DOHH2 (cell line): ENCODE measurements around the gene SENP6.
"Not testable (repeated sequence)": the region's sequence is repeated elsewhere in the genome, so short reads cannot be mapped to it uniquely, and the experiment has no call there.

Experiments used
- H3F3A ChIP-seq: fragments of 200-600 bp; sonication (generic), shearing (Covaris generic); 2 replicates; pipeline ENCODE4 v1.6.0; 2016; ENCODE audit warnings: antibody characterized with exemption, mild to moderate bottlenecking; ENCODE audit not compliant: control insufficient read depth, insufficient read depth
- H3K27ac ChIP-seq: fragments of 200-600 bp; sonication (generic); 2 replicates; pipeline ENCODE4 v1.5.1; 2014; ENCODE audit warnings: low read depth, mild to moderate bottlenecking, low read length, moderate library complexity
- H3K27me3 ChIP-seq: fragments of 200-600 bp; sonication (generic); 2 replicates; pipeline ENCODE4 v1.6.1; 2014; ENCODE audit warnings: mild to moderate bottlenecking, low read length, mixed read lengths; ENCODE audit not compliant: control insufficient read depth
- H3K36me3 ChIP-seq: fragments of 200-600 bp; sonication (generic); 2 replicates; pipeline ENCODE4 v1.6.1; 2014; ENCODE audit warnings: mild to moderate bottlenecking, low read length, moderate library complexity, mixed read lengths; ENCODE audit not compliant: control insufficient read depth
- H3K4me1 ChIP-seq: fragments of 200-600 bp; sonication (generic); 2 replicates; pipeline ENCODE4 v1.6.1; 2014; ENCODE audit warnings: mild to moderate bottlenecking, low read length, mixed read lengths; ENCODE audit not compliant: control insufficient read depth
- H3K4me2 ChIP-seq: fragments of 200-600 bp; sonication (generic); 2 replicates; pipeline ENCODE4 v1.6.0; 2014; ENCODE audit warnings: mild to moderate bottlenecking, low read length, moderate library complexity
- H3K4me3 ChIP-seq: fragments of 200-600 bp; sonication (generic); 2 replicates; pipeline ENCODE4 v1.5.1; 2014; ENCODE audit warnings: mild to moderate bottlenecking, low read length, mixed read lengths
- H3K79me2 ChIP-seq: fragments of 200-600 bp; sonication (generic); 2 replicates; pipeline ENCODE4 v1.6.1; 2014; ENCODE audit warnings: mild to moderate bottlenecking, low read length, mixed read lengths; ENCODE audit not compliant: control insufficient read depth
- H3K9me2 ChIP-seq: fragments of 200-600 bp; sonication (generic); replicated peaks from 2 replicates; pipeline ENCODE4 v1.6.1; 2014; ENCODE audit warnings: mild to moderate bottlenecking, low read length, mixed read lengths; ENCODE audit not compliant: control insufficient read depth
- H3K9me3 ChIP-seq: fragments of 200-600 bp; sonication (generic); 2 replicates; pipeline ENCODE4 v1.6.1; 2014; ENCODE audit warnings: antibody characterized with exemption, low read length, mixed read lengths; ENCODE audit not compliant: control insufficient read depth, insufficient read depth
- H4K20me1 ChIP-seq: fragments of 200-600 bp; sonication (generic); 2 replicates; pipeline ENCODE4 v1.6.0; 2014; ENCODE audit warnings: low read depth, mild to moderate bottlenecking, antibody characterized with exemption, low read length, moderate library complexity; ENCODE audit not compliant: control insufficient read depth, insufficient read depth
- CTCF ChIP-seq: fragments of 200-600 bp; sonication (generic); IDR thresholded peaks from one replicate; pipeline ENCODE4 v1.5.1; 2014; ENCODE audit warnings: antibody characterized with exemption, mild to moderate bottlenecking, low read depth, low read length; ENCODE audit not compliant: poor library complexity, severe bottlenecking
- EZH2phosphoT487 ChIP-seq: fragments of 200-600 bp; sonication (generic); IDR thresholded peaks from 2 replicates; pipeline ENCODE4 v1.6.1; 2017; ENCODE audit warnings: borderline replicate concordance, mild to moderate bottlenecking, antibody characterized with exemption, low read length, moderate library complexity, mixed read lengths

The SENP6 gene

GRCh38 chr6:75581231-75581630 is 20.4 kb upstream of the SENP6 start:
- Histone ChIP-seq H3K79me2 (no peaks in the 10 kb centered on the region), H4K20me1 (no peaks in the 10 kb centered on the region), H3K9me2 (no peaks in the 10 kb centered on the region), H3K4me1 (no peaks in the 10 kb centered on the region), H3K27me3 (peaks cover 7% of the 10 kb centered on the region; the same call in 1 of the 2 replicates), H3K9me3 (no peaks in the 10 kb centered on the region), H3F3A (no peaks in the 10 kb centered on the region), H3K4me3 (no peak overlapping the region), H3K4me2 (no peak overlapping the region), H3K36me3 (no peaks in the 10 kb centered on the region), H3K27ac (no peak overlapping the region)
- TF ChIP-seq CTCF, result no peak
- no peak for TF ChIP-seq EZH2phosphoT487

- not testable (repeated sequence) for H3K4me2 ChIP-seq, H3K36me3 ChIP-seq, H3F3A ChIP-seq, H3K9me3 ChIP-seq, H3K4me1 ChIP-seq, H3K9me2 ChIP-seq, H4K20me1 ChIP-seq, H3K27me3 ChIP-seq, H3K4me3 ChIP-seq, H3K27ac ChIP-seq, H3K79me2 ChIP-seq
These were observed 17.1 kb upstream of the SENP6 start for GRCh38 chr6:75584552-75584951.

- Histone ChIP-seq H3F3A (no peaks in the 10 kb centered on the region), H3K9me3 (no peaks in the 10 kb centered on the region), H3K36me3 (no peaks in the 10 kb centered on the region), H3K9me2 (no peaks in the 10 kb centered on the region), H3K4me2 (no peak overlapping the region), H4K20me1 (no peaks in the 10 kb centered on the region), H3K79me2 (no peaks in the 10 kb centered on the region), H3K27ac (no peak overlapping the region), H3K27me3 (no peaks in the 10 kb centered on the region), H3K4me3 (no peak overlapping the region), H3K4me1 (no peaks in the 10 kb centered on the region)
- TF ChIP-seq CTCF (no peak), EZH2phosphoT487 (no peak)
These were observed 12.7 kb upstream of the SENP6 start for GRCh38 chr6:75588948-75589347.

GRCh38 chr6:75590370-75590769 is 11.3 kb upstream of the SENP6 start:
- H3K9me3 ChIP-seq, result no peaks in the 10 kb centered on the region
- H3K79me2 ChIP-seq, result no peaks in the 10 kb centered on the region
- TF ChIP-seq EZH2phosphoT487, result no peak
- TF ChIP-seq CTCF, result no peak
- H3K4me2 ChIP-seq, result no peak overlapping the region
- H3K27me3 ChIP-seq, result no peaks in the 10 kb centered on the region
- H3K27ac ChIP-seq, result no peak overlapping the region
- no peaks in the 10 kb centered on the region for H3F3A ChIP-seq
- no peak overlapping the region for H3K4me3 ChIP-seq
- no peaks in the 10 kb centered on the region for H4K20me1 ChIP-seq
- H3K4me1 ChIP-seq, result no peaks in the 10 kb centered on the region
- H3K9me2 ChIP-seq, result no peaks in the 10 kb centered on the region
- no peaks in the 10 kb centered on the region for H3K36me3 ChIP-seq

- H3K9me2 ChIP-seq, H3K27ac ChIP-seq, H3K9me3 ChIP-seq, H3K36me3 ChIP-seq, H4K20me1 ChIP-seq, H3F3A ChIP-seq, H3K79me2 ChIP-seq, H3K27me3 ChIP-seq, H3K4me3 ChIP-seq, H3K4me2 ChIP-seq: not testable (repeated sequence)
- H3K4me1 ChIP-seq, result peaks cover 14% of the 10 kb centered on the region
These were observed 5.3 kb upstream of the SENP6 start for GRCh38 chr6:75596380-75596779.
